Gastrocnemius medialis (tissue), 4 donors: ENCODE data around the gene SAMD8.

ENCODE experiments used
- CTCF ChIP-seq, 5 experiments: fragments of 450-650 bp in 3 of 5; fragments of 200-600 bp in 2 of 5; sonication (generic) in 2 of 5; IDR thresholded peaks in 4 of 5; conservative IDR thresholded peaks in 1 of 5; 1 replicate in 4 of 5; 2 replicates in 1 of 5; pipeline ENCODE4 v1.5.1; 2016 to 2019; ENCODE audit warnings: antibody characterized with exemption in 5 of 5, mild to moderate bottlenecking in 3 of 5, moderate library complexity in 3 of 5
- POLR2A ChIP-seq, 2 donors: fragments of 450-650 bp; IDR thresholded peaks; one replicate each; pipeline ENCODE4 v1.6.1; 2017; ENCODE audit warnings: antibody characterized with exemption in 2 of 2, mild to moderate bottlenecking in 2 of 2, moderate library complexity in 2 of 2

- TF ChIP-seq CTCF (IDR thresholded peaks at IDR 0.05 in 4 of 5, conservative IDR thresholded peaks at IDR 0.05 in 1 of 5) = no peak
- no peak for TF ChIP-seq POLR2A (IDR thresholded peaks at IDR 0.05)
Observed at GRCh38 chr10:75136346-75136745, 24.9 kb downstream of the SAMD8 start.
